HG03575 (cell line): Measurements from ENCODE around the gene HOXB7.

Source experiments
- ATAC-seq: cut with Tn5 transposase; IDR thresholded peaks from one replicate; pipeline ENCODE4 v1.9.1; 2021; ENCODE audit not compliant: unreplicated experiment, insufficient number of reproducible peaks, low FRiP score; ENCODE audit errors: extremely low read depth

HOXB7 gene

DNA sequence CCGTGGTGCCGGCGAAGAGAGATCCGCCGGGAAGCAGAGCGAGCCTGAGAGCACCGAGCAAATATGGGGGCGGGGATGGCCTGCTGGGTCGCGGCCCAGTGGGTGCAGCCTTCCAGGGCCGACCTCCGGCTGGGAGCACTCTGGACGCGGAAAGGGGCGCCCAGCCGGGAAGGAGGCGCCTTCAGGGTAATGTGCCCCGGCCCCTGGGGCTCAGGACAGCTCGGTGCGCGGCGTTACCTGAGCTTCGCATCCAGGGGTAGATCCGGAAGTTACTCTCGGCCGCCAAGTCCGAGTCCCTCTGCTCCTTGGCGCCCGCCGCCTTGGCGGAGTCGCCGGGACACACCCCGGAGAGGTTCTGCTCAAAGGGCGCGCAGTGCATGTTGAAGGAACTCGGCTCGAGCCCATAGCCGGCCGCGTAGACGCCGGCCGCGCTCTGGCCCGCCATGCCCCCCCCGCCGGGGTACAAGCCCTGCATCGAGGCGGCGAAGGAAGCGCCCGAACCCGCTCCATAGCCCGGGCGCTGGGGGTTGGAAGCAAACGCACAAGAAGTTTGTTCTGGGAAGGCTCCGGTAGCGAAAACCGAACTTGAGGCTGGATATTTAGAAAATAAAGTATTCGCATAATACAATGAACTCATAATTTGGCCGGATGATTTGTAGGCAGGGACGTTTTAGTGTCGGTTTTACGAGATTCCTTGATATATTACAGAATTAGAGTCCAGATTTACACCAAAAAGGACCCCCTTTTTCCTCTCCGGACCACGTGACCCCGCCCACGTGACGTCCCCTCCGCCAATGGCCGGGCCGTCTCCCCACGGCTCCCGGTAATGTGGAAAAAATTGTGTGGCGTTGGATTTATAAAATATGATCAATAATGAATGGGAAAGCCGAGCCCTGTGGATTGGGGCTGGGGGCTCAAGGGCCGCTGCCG, at the start of gene HOXB7:
Gene HOXB7 (minus strand): TSS at position 736 of the 930 bp plus-strand sequence. CDS start 99 bp downstream, at position 637.
- ATAC-seq: no peak

- ATAC-seq: no peak
Measured at GRCh38 chr17:48655913-48656312, 45.1 kb upstream of the HOXB7 start.

DNA sequence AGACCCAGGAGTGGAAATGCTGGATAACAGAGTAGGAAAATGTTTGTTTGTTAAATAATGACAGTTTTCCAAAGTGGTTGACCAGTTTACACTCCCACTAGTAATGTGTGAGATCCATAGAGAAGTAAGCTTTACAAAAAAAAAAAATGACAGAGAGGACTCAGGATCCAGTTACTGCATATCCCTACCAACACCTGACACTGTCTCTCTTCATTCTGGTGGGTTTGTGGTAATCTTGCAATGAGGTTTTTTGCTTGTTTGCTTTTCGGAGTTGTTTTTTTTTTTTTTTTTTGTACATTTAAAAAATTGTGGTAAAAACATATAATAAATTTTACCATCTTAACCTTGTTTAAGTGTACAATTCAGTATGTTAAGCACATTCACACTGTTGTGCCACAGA, 38.9 kb upstream of the HOXB7 start:
- no peak for ATAC-seq

DNA sequence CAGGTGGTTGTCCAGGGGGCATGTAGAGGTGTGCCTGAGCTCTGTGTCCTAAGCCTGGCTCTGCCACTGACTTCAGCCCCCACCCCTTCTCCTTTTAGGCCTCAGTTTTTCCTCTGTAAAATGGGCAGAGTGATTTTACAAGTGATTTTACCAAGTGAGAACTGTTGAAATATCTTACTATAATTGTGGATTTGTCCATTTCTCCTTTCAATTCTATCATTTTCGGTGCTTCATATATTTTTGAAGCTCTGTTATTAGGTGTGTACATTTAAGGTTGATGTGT, 37.1 kb upstream of the HOXB7 start:
- no peak for ATAC-seq

- no peak for ATAC-seq
Measured at GRCh38 chr17:48647103-48647962, 36.5 kb upstream of the HOXB7 start.

GRCh38 chr17:48646183-48647102, 35.6 kb upstream of the HOXB7 start:
- no peak for ATAC-seq

- no peak for ATAC-seq
Measured at GRCh38 chr17:48645639-48646182, 34.9 kb upstream of the HOXB7 start.

DNA sequence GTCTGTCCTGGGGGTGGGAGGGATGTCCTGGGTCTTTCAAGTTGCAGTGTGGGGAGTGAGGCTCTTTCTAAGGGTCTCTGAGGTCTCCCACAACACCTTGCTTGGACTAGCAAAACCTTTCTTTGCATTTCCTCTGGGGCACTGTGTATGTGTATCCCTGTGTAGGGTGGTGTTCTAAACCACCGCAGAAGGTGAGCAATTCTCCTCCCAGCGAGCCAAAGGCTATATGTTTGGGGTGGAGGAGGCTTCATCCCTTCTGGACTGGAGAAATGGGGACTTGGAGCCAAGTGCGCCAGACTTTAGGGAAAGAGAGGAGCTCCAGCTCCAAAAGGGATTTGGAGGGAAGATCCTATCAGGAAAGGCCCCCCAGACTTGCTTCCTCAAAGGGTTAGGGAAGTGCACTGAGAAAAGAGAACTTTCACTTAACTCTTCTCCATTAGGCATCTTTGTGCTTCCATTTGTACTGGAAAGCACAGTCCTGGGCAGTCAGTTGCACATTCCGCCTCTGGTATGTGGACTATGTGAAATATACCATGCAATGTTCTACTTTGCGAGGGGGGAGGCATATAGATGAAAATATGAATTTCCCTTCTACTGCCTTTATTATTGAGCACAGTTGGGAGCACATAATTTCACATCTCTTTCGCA, 34.2 kb upstream of the HOXB7 start:
- no peak for ATAC-seq

- no peak for ATAC-seq
Measured at GRCh38 chr17:48644159-48644558, 33.3 kb upstream of the HOXB7 start.

GRCh38 chr17:48643697-48644012, 32.8 kb upstream of the HOXB7 start:
- no peak for ATAC-seq

GRCh38 chr17:48642843-48643696, 32.3 kb upstream of the HOXB7 start:
- no peak for ATAC-seq

DNA sequence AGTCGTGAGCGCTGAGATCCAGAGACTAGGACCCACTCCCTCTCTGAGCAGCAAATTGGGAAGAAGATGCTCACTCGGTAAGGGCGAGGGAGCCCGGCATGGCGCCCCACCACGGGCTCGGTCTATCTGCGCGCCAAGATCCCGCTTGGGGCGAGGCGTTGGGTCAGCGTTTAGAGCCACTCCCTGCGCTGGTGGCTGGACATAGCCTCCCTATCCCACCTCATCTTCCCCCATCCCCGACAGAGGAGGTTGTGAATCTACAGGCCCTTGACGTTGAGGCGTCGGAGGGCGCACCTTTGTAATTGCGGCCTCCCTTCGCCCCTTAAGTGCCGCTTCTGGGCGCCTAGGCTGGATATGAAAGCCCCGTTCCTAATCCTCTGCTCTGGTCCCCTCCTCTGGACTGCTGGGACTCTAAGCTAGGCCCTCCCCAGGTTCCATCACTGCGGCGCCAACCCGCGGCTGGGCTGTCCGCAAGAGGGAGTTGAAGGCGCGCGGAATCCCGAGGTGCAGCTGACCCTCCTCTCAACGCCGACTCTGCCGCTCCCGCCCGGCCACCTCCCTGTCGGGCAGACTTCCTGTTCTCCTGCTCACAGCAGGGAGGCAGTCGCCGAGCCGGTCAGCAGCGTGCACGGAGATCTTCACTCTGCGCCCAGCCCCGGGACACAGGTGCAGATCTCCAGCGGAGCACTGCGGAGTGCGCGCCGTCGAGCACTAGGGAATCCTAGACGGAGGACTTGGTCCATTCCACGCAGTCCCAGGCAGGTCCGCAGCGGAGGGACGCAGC, 31.4 kb upstream of the HOXB7 start:
- no peak for ATAC-seq

- ATAC-seq: no peak
Measured at GRCh38 chr17:48641541-48642058, 30.8 kb upstream of the HOXB7 start.

GRCh38 chr17:48640858-48641180, 30.0 kb upstream of the HOXB7 start:
- ATAC-seq: no peak

- no peak for ATAC-seq
Measured at GRCh38 chr17:48639982-48640857, 29.4 kb upstream of the HOXB7 start.

DNA sequence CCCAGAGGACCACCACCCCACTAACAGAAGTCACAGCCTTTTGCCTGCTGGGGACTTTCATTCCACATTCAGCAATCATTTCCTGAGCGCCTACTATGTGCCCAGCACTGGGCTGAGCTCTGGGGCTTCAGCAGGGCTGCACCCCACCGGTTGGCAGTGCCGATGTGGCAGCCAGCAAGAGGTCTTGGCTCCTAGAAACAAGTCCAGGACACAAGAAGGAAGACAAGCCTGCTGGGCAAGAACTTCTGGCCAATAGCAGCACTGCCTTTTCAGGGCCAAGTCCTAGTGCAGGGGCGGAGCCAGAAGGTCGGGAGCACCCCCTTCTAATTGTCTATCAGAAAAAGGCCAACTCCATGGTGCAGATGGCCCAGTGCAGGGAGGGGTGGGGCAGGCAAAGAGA, 28.3 kb upstream of the HOXB7 start:
- ATAC-seq: no peak
